HK-2 (cell line): Measurements from ENCODE around the gene HTR6.
"Not testable (repeated sequence)": the region's sequence is repeated elsewhere in the genome, so short reads cannot be mapped to it uniquely, and the experiment has no call there.

Experiments
- DNase-seq: peaks from one replicate; pipeline ENCODE4 v3.0.0-alpha.2; 2018; ENCODE audit not compliant: unreplicated experiment

Gene HTR6

GRCh38 chr1:19639228-19639627, 25.4 kb upstream of the HTR6 start:
- DNase-seq: not testable (repeated sequence)

GRCh38 chr1:19639999-19640362, 24.7 kb upstream of the HTR6 start:
- no peak for DNase-seq

- DNase-seq: peak; percentile 40
These were observed 24.0 kb upstream of the HTR6 start for GRCh38 chr1:19640363-19641316.

GRCh38 chr1:19643121-19643520, 21.6 kb upstream of the HTR6 start:
- DNase-seq: peak; percentile 72

- peak; percentile 61 for DNase-seq
These were observed 20.9 kb upstream of the HTR6 start, which contains the start of gene NBL1 for GRCh38 chr1:19643602-19644394. NBL1 (plus strand) TSS chr1:19644311; CDS start chr1:19655031, 10,720 bp downstream.

- DNase-seq: no peak
These were observed 20.3 kb upstream of the HTR6 start for GRCh38 chr1:19644395-19644680.

- peak; percentile 53 for DNase-seq
These were observed 19.8 kb upstream of the HTR6 start for GRCh38 chr1:19644681-19645410.

- no peak for DNase-seq
These were observed 19.0 kb upstream of the HTR6 start for GRCh38 chr1:19645411-19646251.

- no peak for DNase-seq
These were observed 18.0 kb upstream of the HTR6 start for GRCh38 chr1:19646377-19647319.

GRCh38 chr1:19647643-19648042, 17.0 kb upstream of the HTR6 start:
- DNase-seq: no peak

- no peak for DNase-seq
These were observed 16.4 kb upstream of the HTR6 start for GRCh38 chr1:19648239-19648638.

GRCh38 chr1:19648689-19649088, 16.0 kb upstream of the HTR6 start:
- DNase-seq: no peak

GRCh38 chr1:19650416-19651140, 14.1 kb upstream of the HTR6 start:
- no peak for DNase-seq

- DNase-seq: no peak
These were observed 13.4 kb upstream of the HTR6 start for GRCh38 chr1:19651141-19651737.

GRCh38 chr1:19654386-19654785, 10.3 kb upstream of the HTR6 start:
- no peak for DNase-seq

- no peak for DNase-seq
These were observed 9.6 kb upstream of the HTR6 start for GRCh38 chr1:19654886-19655717.

GRCh38 chr1:19655718-19656080, 9.0 kb upstream of the HTR6 start:
- no peak for DNase-seq

GRCh38 chr1:19656134-19656779, 8.4 kb upstream of the HTR6 start:
- DNase-seq: no peak
